HG03045 (cell line): ENCODE results near the gene ZHX3.

Source experiments
- ATAC-seq: cut with Tn5 transposase; IDR thresholded peaks from one replicate; pipeline ENCODE4 v1.9.1; 2021; ENCODE audit warnings: mild to moderate bottlenecking, moderate library complexity; ENCODE audit not compliant: unreplicated experiment

ZHX3 gene

GRCh38 chr20:41300886-41301285 lies 16.6 kb downstream of the ZHX3 start:
- ATAC-seq, result no peak

- no peak for ATAC-seq
Observed at GRCh38 chr20:41300383-41300782, 17.1 kb downstream of the ZHX3 start.

- ATAC-seq, result no peak
Observed at GRCh38 chr20:41299899-41300298, 17.6 kb downstream of the ZHX3 start.

GRCh38 chr20:41293269-41294037 lies 24.1 kb downstream of the ZHX3 start:
- ATAC-seq, result no peak

GRCh38 chr20:41290804-41291389 lies 26.6 kb downstream of the ZHX3 start:
- ATAC-seq, result no peak

GRCh38 chr20:41287327-41287726 lies 30.2 kb downstream of the ZHX3 start:
- no peak for ATAC-seq

- ATAC-seq, result no peak
Observed at GRCh38 chr20:41286240-41286851, 31.2 kb downstream of the ZHX3 start.

GRCh38 chr20:41279546-41280225 lies 37.8 kb downstream of the ZHX3 start:
- ATAC-seq, result no peak

GRCh38 chr20:41278936-41279335 lies 38.6 kb downstream of the ZHX3 start:
- ATAC-seq, result no peak

- no peak for ATAC-seq
Observed at GRCh38 chr20:41277049-41277448, 40.5 kb downstream of the ZHX3 start.

- no peak for ATAC-seq
Observed at GRCh38 chr20:41276317-41276751, 41.2 kb downstream of the ZHX3 start.

GRCh38 chr20:41275301-41275731 lies 42.2 kb downstream of the ZHX3 start:
- no peak for ATAC-seq

GRCh38 chr20:41274152-41274551 lies 43.4 kb downstream of the ZHX3 start:
- no peak for ATAC-seq

- ATAC-seq, result no peak
Observed at GRCh38 chr20:41273445-41273844, 44.1 kb downstream of the ZHX3 start.

GRCh38 chr20:41272339-41272738 lies 45.2 kb downstream of the ZHX3 start:
- no peak for ATAC-seq

- no peak for ATAC-seq
Observed at GRCh38 chr20:41268917-41269652, 48.4 kb downstream of the ZHX3 start.

GRCh38 chr20:41268402-41268801 lies 49.1 kb downstream of the ZHX3 start:
- no peak for ATAC-seq

GRCh38 chr20:41265938-41266337 lies 51.6 kb downstream of the ZHX3 start:
- no peak for ATAC-seq

- no peak for ATAC-seq
Observed at GRCh38 chr20:41264819-41265218, 52.7 kb downstream of the ZHX3 start.

- ATAC-seq, result no peak
Observed at GRCh38 chr20:41261790-41262717, 55.5 kb downstream of the ZHX3 start.
